ENCODE measurements around the gene RBM10.

RBM10 gene

DNA sequence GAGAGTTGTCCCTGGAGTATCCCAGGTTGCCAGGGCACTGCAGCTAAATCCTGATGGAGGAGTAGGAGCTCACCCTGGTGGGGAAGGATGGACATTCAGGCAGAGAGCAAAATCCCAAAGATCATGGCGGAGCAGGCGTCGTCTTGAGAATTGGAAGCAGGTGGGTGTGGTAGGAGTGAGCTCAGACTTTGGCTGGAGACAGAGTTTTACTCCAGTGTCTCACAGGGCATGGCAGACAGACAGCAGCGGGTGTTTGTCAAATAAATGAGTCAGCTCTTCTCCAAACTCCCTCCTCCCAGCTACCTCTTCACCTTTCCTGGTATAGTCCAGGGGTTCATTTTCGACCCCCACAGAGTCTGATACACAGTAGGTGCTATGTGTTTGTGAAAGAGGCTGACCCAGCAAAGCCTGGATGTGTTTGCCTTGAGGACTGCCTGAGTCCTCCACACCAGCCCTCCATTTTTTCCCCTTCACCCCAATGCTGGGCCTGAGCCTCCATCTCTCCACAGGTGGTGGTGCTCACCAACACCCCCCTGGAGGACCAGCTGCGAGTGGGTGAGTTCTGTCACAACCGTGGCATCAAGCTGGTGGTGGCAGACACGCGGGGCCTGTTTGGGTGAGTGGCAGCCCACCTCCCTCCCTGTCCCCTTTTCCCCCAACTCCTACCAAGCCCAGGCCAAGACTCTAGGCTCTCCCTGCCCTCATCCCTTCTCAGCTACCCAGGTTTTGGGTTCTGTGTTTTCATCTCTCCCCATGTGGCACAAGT, 55.5 kb downstream of the RBM10 start:
- peak; percentile 50 for DNase-seq (ENCODE audit: low read depth)
- TF ChIP-seq CTCF (IDR thresholded peaks at IDR 0.05; ENCODE audit: low read length, missing control alignments), result peak; percentile 14
- H3K4me3 ChIP-seq (replicated peaks; ENCODE audit: low read depth, low read length), result no peak overlapping the region

- H3K4me3 ChIP-seq (replicated peaks; ENCODE audit: low read depth, low read length), result no peak overlapping the region
- DNase-seq (ENCODE audit: low read depth), result no peak
- no peak for TF ChIP-seq CTCF (IDR thresholded peaks at IDR 0.05; ENCODE audit: low read length, missing control alignments)
Measured at GRCh38 chrX:47201345-47201944, 56.4 kb downstream of the RBM10 start.

GRCh38 chrX:47202316-47202715, 57.3 kb downstream of the RBM10 start:
- no peak for TF ChIP-seq CTCF (IDR thresholded peaks at IDR 0.05; ENCODE audit: low read length, missing control alignments)
- no peak for DNase-seq (ENCODE audit: low read depth)
- no peak overlapping the region for H3K4me3 ChIP-seq (replicated peaks; ENCODE audit: low read depth, low read length)

GRCh38 chrX:47202877-47203276, 57.9 kb downstream of the RBM10 start:
- no peak for DNase-seq (ENCODE audit: low read depth)
- no peak for TF ChIP-seq CTCF (IDR thresholded peaks at IDR 0.05; ENCODE audit: low read length, missing control alignments)
- no peak overlapping the region for H3K4me3 ChIP-seq (replicated peaks; ENCODE audit: low read depth, low read length)

- no peak overlapping the region for H3K4me3 ChIP-seq (replicated peaks; ENCODE audit: low read depth, low read length)
- no peak for TF ChIP-seq CTCF (IDR thresholded peaks at IDR 0.05; ENCODE audit: low read length, missing control alignments)
- no peak for DNase-seq (ENCODE audit: low read depth)
Measured at GRCh38 chrX:47204970-47205369, 59.9 kb downstream of the RBM10 start.

DNA sequence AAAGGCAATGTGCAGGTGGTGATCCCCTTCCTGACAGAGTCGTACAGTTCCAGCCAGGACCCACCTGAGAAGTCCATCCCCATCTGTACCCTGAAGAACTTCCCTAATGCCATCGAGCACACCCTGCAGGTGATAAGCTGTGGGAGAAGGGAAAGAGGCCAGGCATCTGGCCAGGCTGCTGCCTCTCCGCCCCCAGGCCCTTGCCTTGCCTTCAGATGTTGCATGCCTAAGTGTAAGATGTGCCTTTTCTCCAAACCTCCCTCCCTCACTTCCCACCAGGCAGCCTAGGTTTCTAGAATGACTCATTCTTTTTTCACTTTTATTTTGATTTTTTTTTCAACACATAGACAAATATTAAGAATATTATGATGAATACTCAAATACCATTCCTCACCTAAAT, 61.3 kb downstream of the RBM10 start:
- H3K4me3 ChIP-seq (replicated peaks; ENCODE audit: low read depth, low read length), result no peak overlapping the region
- no peak for DNase-seq (ENCODE audit: low read depth)
- no peak for TF ChIP-seq CTCF (IDR thresholded peaks at IDR 0.05; ENCODE audit: low read length, missing control alignments)

GRCh38 chrX:47208108-47208507, 63.1 kb downstream of the RBM10 start:
- TF ChIP-seq CTCF (IDR thresholded peaks at IDR 0.05; ENCODE audit: low read length, missing control alignments), result no peak
- no peak overlapping the region for H3K4me3 ChIP-seq (replicated peaks; ENCODE audit: low read depth, low read length)
- no peak for DNase-seq (ENCODE audit: low read depth)

Measured in fibroblast of pulmonary artery (primary cell).